ENCODE measurements around the gene HDAC3.

DNA sequence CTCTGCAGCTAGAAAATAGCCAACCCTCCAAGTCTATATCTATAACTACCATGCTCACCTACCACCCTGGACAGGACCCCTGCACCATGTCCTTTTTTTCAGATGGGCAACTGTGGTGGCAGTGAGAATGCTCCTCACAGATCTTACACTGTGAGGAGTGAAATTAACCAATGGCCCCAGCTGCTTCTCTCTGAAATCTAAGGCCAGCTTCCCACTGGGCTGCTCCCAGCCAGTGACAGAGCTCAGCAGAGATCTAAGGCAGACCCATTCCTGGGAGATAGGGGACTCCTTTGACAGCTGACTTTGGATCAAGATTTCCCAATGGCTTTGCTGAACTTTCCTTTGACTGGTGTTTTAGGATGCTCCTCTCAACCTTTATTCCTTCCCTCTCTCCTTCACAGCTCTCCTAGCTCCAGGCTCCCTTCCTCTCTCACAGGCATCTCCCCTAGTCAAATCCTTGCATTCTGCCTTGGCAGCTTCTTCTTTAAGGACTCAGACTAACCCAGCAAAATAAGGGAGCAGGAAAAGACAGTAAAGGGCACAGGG, 47.0 kb upstream of the HDAC3 start:
- TF ChIP-seq CEBPB (IDR thresholded peaks at IDR 0.05) (no peak), RAD21 (IDR thresholded peaks at IDR 0.05; ENCODE audit: low read depth) (no peak), CREB1 (IDR thresholded peaks at IDR 0.05; ENCODE audit: low read depth) (no peak), EP300 (IDR thresholded peaks at IDR 0.05; ENCODE audit: borderline replicate concordance) (no peak), YY1 (IDR thresholded peaks at IDR 0.05; ENCODE audit: low read depth) (no peak), TCF12 (IDR thresholded peaks at IDR 0.05; ENCODE audit: low read depth) (no peak), TEAD4 (IDR thresholded peaks at IDR 0.05) (no peak), MAX (IDR thresholded peaks at IDR 0.05) (no peak), FOXM1 (IDR thresholded peaks at IDR 0.05; ENCODE audit: borderline replicate concordance, low read depth) (no peak)
